Thyroid gland (tissue), 4 donors: ENCODE measurements around the gene RUNX2. TPM values are rescaled to one million over a fixed set of nuclear protein-coding genes. Genes with fewer than 3 reads are reported as not detected.
"Not testable (repeated sequence)": the region's sequence is repeated elsewhere in the genome, so short reads cannot be mapped to it uniquely, and the experiment has no call there.

Experiments used
- DNase-seq, 2 donors: peaks; one replicate each; pipeline ENCODE4 v3.0.0-alpha.2; 2019
- H3K27ac ChIP-seq, 3 donors: fragments of 200-600 bp; sonication (generic); 1 replicate in 2 of 3; 2 replicates in 1 of 3; pipeline ENCODE4 v1.5.1; 2016 to 2019; ENCODE audit warnings: mild to moderate bottlenecking in 1 of 3, moderate library complexity in 1 of 3
- H3K27me3 ChIP-seq: fragments of 200-600 bp; sonication (generic); one replicate; pipeline ENCODE4 v1.5.1; 2019
- H3K36me3 ChIP-seq, 2 donors: fragments of 200-600 bp; sonication (generic); one replicate each; pipeline ENCODE4 v1.5.1; 2016 to 2019
- H3K4me1 ChIP-seq, 2 donors: fragments of 200-600 bp; sonication (generic); one replicate each; pipeline ENCODE4 v1.5.1; 2017 to 2019
- H3K4me3 ChIP-seq, 3 donors: fragments of 200-600 bp; sonication (generic); replicated peaks in 1 of 3; 1 replicate in 2 of 3; 2 replicates in 1 of 3; pipeline ENCODE4 v1.5.1; 2016; ENCODE audit warnings: mild to moderate bottlenecking in 1 of 3
- H3K9me3 ChIP-seq: fragments of 200-600 bp; sonication (generic); one replicate; pipeline ENCODE4 v1.5.1; 2017
- POLR2A ChIP-seq, 2 donors: fragments of 450-650 bp; IDR thresholded peaks; one replicate each; pipeline ENCODE4 v1.6.1; 2017; ENCODE audit warnings: antibody characterized with exemption in 2 of 2, mild to moderate bottlenecking in 2 of 2, moderate library complexity in 1 of 2
- WGBS, 2 donors: methylation state at CpG; one replicate each; pipeline ENCODE4 v1.1.5; 2017; 5-methylcytosine and 5-hydroxymethylcytosine counted together
- intact Hi-C: fragments of 100-400 bp; cut with DNase I; formaldehyde crosslinking; loops from one replicate; pipeline ENCODE4 v1.15.1; 2023
- total RNA-seq, 4 donors: library from RNA; depleted of rRNA; stranded (reverse); fragments of >200 nt; gene quantifications; one replicate each; pipeline ENCODE4 v1.2.3, GENCODE V29; 2016
- TF ChIP-seq, protein P1 (sequence below), 6 experiments: fragments of 200-600 bp in 3 of 6; fragments of 450-650 bp in 3 of 6; sonication (generic) in 3 of 6; IDR thresholded peaks; one replicate each; pipeline ENCODE4 v1.5.1; 2016 to 2019; ENCODE audit warnings: antibody characterized with exemption in 6 of 6, mild to moderate bottlenecking in 2 of 6, inconsistent platforms in 1 of 6, moderate library complexity in 1 of 6

RUNX2 gene
- total RNA-seq: 1 to 10 TPM; 1.6 to 4.2 (median 2.7) TPM

GRCh38 chr6:45327956-45328522 lies at the start of gene RUNX2:
TSS of gene RUNX2 (plus strand) at chr6:45328330. CDS start at chr6:45328727, 397 bp downstream.
- Histone ChIP-seq H3K4me3 (no peak within 1 kb of the TSS), H3K27ac (no peak within 1 kb of the TSS), H3K36me3 (no peaks in the 10 kb centered on the region), H3K9me3 (no peaks in the 10 kb centered on the region), H3K27me3 (no peaks in the 10 kb centered on the region), H3K4me1 (no peaks in the 10 kb centered on the region)
- 48 to 53% methylated on average over 5 of the region's 5 CpGs for WGBS, 2 donors
- DNase-seq: no peak
- intact Hi-C loops: no loop called here
- TF ChIP-seq, protein P1, sequence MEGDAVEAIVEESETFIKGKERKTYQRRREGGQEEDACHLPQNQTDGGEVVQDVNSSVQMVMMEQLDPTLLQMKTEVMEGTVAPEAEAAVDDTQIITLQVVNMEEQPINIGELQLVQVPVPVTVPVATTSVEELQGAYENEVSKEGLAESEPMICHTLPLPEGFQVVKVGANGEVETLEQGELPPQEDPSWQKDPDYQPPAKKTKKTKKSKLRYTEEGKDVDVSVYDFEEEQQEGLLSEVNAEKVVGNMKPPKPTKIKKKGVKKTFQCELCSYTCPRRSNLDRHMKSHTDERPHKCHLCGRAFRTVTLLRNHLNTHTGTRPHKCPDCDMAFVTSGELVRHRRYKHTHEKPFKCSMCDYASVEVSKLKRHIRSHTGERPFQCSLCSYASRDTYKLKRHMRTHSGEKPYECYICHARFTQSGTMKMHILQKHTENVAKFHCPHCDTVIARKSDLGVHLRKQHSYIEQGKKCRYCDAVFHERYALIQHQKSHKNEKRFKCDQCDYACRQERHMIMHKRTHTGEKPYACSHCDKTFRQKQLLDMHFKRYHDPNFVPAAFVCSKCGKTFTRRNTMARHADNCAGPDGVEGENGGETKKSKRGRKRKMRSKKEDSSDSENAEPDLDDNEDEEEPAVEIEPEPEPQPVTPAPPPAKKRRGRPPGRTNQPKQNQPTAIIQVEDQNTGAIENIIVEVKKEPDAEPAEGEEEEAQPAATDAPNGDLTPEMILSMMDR (IDR thresholded peaks at IDR 0.05): no peak
- TF ChIP-seq POLR2A (IDR thresholded peaks at IDR 0.05): no peak

DNA sequence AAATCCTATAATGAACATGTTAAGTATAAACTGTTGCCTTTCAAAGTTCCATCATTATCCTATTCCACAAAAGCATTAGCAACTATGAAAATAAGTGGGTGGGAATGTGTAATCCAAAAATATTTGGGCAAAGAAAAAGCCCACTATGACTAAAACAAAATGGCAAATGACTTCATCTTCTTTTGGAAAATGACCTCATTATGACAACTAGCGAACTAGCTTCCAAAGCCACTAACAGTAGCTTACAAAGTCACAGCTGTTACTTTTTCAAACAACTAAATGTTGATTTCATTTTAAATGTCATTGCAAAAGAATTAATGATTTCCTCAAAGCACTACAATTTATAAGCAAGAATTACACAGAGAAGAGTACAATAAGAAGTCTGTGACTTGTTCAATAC lies 49.8 kb upstream of the RUNX2 start:
- Histone ChIP-seq H3K4me3 (no peak overlapping the region), H3K9me3 (no peaks in the 10 kb centered on the region), H3K27me3 (no peaks in the 10 kb centered on the region), H3K4me1 (no peaks in the 10 kb centered on the region), H3K36me3 (no peaks in the 10 kb centered on the region), H3K27ac (no peak overlapping the region)
- intact Hi-C loops: no loop called here
- DNase-seq: no peak
- TF ChIP-seq POLR2A (IDR thresholded peaks at IDR 0.05): no peak
- TF ChIP-seq, protein P1 (IDR thresholded peaks at IDR 0.05): no peak
- 91 to 96% methylated on average over 1 of the region's 1 CpG for WGBS, 2 donors

GRCh38 chr6:45286707-45287106 lies 41.4 kb upstream of the RUNX2 start:
- H3K9me3 ChIP-seq, intact Hi-C loops, H3K36me3 ChIP-seq, H3K27ac ChIP-seq, H3K27me3 ChIP-seq, DNase-seq, H3K4me1 ChIP-seq, H3K4me3 ChIP-seq: not testable (repeated sequence)
- WGBS, 2 donors: 94 to 98% methylated on average over 3 of the region's 3 CpGs

- Histone ChIP-seq H3K4me3 (no peak overlapping the region), H3K36me3 (no peaks in the 10 kb centered on the region), H3K9me3 (no peaks in the 10 kb centered on the region), H3K27me3 (no peaks in the 10 kb centered on the region), H3K27ac (no peak overlapping the region), H3K4me1 (no peaks in the 10 kb centered on the region)
- no peak for DNase-seq
- TF ChIP-seq, protein P1 (IDR thresholded peaks at IDR 0.05): no peak
- no peak for TF ChIP-seq POLR2A (IDR thresholded peaks at IDR 0.05)
- 95 to 99% methylated on average over 5 of the region's 5 CpGs for WGBS, 2 donors
- intact Hi-C loops: no loop called here
Measured at GRCh38 chr6:45289751-45290514, 38.2 kb upstream of the RUNX2 start.

GRCh38 chr6:45293306-45293705 lies 34.8 kb upstream of the RUNX2 start:
- WGBS, 2 donors: 83 to 91% methylated on average over 3 of the region's 3 CpGs
- no peak overlapping the region for H3K4me3 ChIP-seq
- H3K4me1 ChIP-seq: no peaks in the 10 kb centered on the region
- no peak overlapping the region for H3K27ac ChIP-seq
- TF ChIP-seq POLR2A (IDR thresholded peaks at IDR 0.05): no peak
- TF ChIP-seq, protein P1 (IDR thresholded peaks at IDR 0.05): no peak
- DNase-seq: no peak
- no peaks in the 10 kb centered on the region for H3K36me3 ChIP-seq
- no peaks in the 10 kb centered on the region for H3K9me3 ChIP-seq
- intact Hi-C loops: no loop called here
- no peaks in the 10 kb centered on the region for H3K27me3 ChIP-seq

- H3K4me1 ChIP-seq, intact Hi-C loops, DNase-seq, H3K4me3 ChIP-seq, H3K36me3 ChIP-seq, H3K27ac ChIP-seq, H3K27me3 ChIP-seq, H3K9me3 ChIP-seq: not testable (repeated sequence)
- 56 to 80% methylated on average over 1 of the region's 1 CpG for WGBS, 2 donors
Measured at GRCh38 chr6:45294065-45294701, 33.9 kb upstream of the RUNX2 start.
